ENCODE results near the gene IL17A. TPM values are rescaled to one million over a fixed set of nuclear protein-coding genes. Genes with fewer than 3 reads are reported as not detected.

The IL17A gene
- total RNA-seq, 1 experiment from 2014 or later: not detected

DNA sequence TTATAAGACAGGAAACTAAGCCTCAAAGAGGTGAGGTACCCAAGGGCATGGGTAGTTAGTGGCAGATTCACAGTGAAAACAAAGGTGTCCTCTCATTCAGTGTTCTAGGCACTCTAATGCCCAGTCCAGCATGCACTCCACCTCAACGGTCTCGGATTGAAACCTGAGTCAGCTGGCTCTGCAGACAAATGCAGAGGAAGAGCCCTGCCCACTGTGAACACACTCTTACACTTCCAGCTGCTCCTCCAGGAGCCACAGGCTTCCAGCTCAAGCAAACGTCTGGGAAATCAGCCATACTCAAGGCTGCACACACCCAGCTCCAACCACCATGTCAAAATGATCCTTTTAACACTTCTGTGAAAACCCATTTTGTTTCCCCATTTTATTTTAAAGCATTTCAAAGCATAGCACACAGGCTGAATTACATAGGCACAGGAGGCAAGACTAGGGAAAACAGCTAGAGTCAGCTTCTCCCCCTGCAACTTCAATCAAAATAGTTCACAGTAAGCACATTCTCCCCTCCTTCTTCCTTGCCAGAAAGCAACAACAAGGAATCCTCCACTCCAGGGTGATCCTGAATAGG is 3.0 kb upstream of the IL17A start:
- no peak for ATAC-seq

DNA sequence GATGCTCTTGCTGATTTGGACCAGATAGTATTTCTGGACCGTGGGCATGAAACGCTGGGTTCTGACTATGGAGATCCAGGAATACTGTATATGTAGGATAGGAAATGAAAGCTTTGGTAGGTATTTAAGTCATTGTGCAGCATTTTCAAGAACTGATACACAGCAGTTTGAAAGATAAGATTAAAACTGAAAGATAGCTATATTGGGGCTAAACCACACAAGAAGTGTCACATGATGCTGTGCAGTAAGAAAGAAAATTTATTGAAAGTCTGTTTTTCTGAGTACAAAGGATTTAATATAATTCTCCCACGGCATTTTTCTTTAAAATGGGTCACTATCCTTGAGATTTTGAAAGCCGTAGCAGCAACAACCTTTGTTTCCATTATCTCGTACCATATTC is 305 bp downstream of the IL17A start:
- no peaks in the 10 kb centered on the region for H3K36me3 ChIP-seq (ENCODE audit: low read depth, low read length)
- H3K79me2 ChIP-seq (ENCODE audit: low read length): no peaks in the 10 kb centered on the region
- no peaks in the 10 kb centered on the region for H3K9me3 ChIP-seq (ENCODE audit: low read length)
- no peak for TF ChIP-seq EZH2 (IDR thresholded peaks at IDR 0.05; ENCODE audit: low read length, unreplicated experiment)
- TF ChIP-seq, protein P1, sequence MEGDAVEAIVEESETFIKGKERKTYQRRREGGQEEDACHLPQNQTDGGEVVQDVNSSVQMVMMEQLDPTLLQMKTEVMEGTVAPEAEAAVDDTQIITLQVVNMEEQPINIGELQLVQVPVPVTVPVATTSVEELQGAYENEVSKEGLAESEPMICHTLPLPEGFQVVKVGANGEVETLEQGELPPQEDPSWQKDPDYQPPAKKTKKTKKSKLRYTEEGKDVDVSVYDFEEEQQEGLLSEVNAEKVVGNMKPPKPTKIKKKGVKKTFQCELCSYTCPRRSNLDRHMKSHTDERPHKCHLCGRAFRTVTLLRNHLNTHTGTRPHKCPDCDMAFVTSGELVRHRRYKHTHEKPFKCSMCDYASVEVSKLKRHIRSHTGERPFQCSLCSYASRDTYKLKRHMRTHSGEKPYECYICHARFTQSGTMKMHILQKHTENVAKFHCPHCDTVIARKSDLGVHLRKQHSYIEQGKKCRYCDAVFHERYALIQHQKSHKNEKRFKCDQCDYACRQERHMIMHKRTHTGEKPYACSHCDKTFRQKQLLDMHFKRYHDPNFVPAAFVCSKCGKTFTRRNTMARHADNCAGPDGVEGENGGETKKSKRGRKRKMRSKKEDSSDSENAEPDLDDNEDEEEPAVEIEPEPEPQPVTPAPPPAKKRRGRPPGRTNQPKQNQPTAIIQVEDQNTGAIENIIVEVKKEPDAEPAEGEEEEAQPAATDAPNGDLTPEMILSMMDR (conservative IDR thresholded peaks at IDR 0.05; ENCODE audit: low read depth, low read length): no peak
- no peak for TF ChIP-seq EZH2phosphoT487 (IDR thresholded peaks at IDR 0.05; ENCODE audit: borderline replicate concordance, low read length)
- H3K4me3 ChIP-seq (ENCODE audit: low read length): no peak overlapping the region
- no TSS peak for BruUV-seq (replicated peaks)
- H3K4me2 ChIP-seq (ENCODE audit: low read length): no peak overlapping the region
- H2AFZ ChIP-seq (ENCODE audit: low read length): no peak overlapping the region
- H3K9ac ChIP-seq (ENCODE audit: low read length): no peak overlapping the region
- ATAC-seq (no peak), DNase-seq (no peak)
- no peak overlapping the region for H3K27ac ChIP-seq (ENCODE audit: low read length)
- no peaks in the 10 kb centered on the region for H3K4me1 ChIP-seq (ENCODE audit: insufficient read depth, low read length)
- CTCF ChIA-PET: no interaction called here
- POLR2A ChIA-PET (ENCODE audit: unreplicated experiment): no interaction called here
- no peaks in the 10 kb centered on the region for H4K20me1 ChIP-seq (ENCODE audit: low read length)
- H3F3A ChIP-seq (ENCODE audit: low read length, unreplicated experiment): no peaks in the 10 kb centered on the region
- H3K9me2 ChIP-seq (replicated peaks; ENCODE audit: low read length): no peaks in the 10 kb centered on the region
- intact Hi-C loops (cut with micrococcal nuclease): no loop called here
- H3K27me3 ChIP-seq (ENCODE audit: low read length): peaks cover 45% of the 10 kb centered on the region

More for the DNA sequence above, 3.0 kb upstream of the IL17A start:
- no peaks in the 10 kb centered on the region for H3K79me2 ChIP-seq (ENCODE audit: low read length)
- no peak for DNase-seq
- ChIA-PET CTCF (no interaction called here), POLR2A (ENCODE audit: unreplicated experiment) (no interaction called here)
- H3K4me1 ChIP-seq (ENCODE audit: insufficient read depth, low read length): no peaks in the 10 kb centered on the region
- no peak overlapping the region for H3K4me3 ChIP-seq (ENCODE audit: low read length)
- no TSS peak for BruUV-seq (replicated peaks)
- H3K9me3 ChIP-seq (ENCODE audit: low read length): no peaks in the 10 kb centered on the region
- no peak overlapping the region for H3K4me2 ChIP-seq (ENCODE audit: low read length)
- no peak for TF ChIP-seq EZH2phosphoT487 (IDR thresholded peaks at IDR 0.05; ENCODE audit: borderline replicate concordance, low read length)
- no peak for TF ChIP-seq EZH2 (IDR thresholded peaks at IDR 0.05; ENCODE audit: low read length, unreplicated experiment)
- TF ChIP-seq, protein P1 (conservative IDR thresholded peaks at IDR 0.05; ENCODE audit: low read depth, low read length): no peak
- intact Hi-C loops (cut with micrococcal nuclease): no loop called here
- no peak overlapping the region for H3K9ac ChIP-seq (ENCODE audit: low read length)
- no peaks in the 10 kb centered on the region for H3K36me3 ChIP-seq (ENCODE audit: low read depth, low read length)
- H4K20me1 ChIP-seq (ENCODE audit: low read length): no peaks in the 10 kb centered on the region
- H3K27ac ChIP-seq (ENCODE audit: low read length): no peak overlapping the region
- no peak overlapping the region for H2AFZ ChIP-seq (ENCODE audit: low read length)
- H3K27me3 ChIP-seq (ENCODE audit: low read length): peaks cover 22% of the 10 kb centered on the region; the same call in 1 of the 2 replicates
- no peaks in the 10 kb centered on the region for H3F3A ChIP-seq (ENCODE audit: low read length, unreplicated experiment)
- no peaks in the 10 kb centered on the region for H3K9me2 ChIP-seq (replicated peaks; ENCODE audit: low read length)

DNA sequence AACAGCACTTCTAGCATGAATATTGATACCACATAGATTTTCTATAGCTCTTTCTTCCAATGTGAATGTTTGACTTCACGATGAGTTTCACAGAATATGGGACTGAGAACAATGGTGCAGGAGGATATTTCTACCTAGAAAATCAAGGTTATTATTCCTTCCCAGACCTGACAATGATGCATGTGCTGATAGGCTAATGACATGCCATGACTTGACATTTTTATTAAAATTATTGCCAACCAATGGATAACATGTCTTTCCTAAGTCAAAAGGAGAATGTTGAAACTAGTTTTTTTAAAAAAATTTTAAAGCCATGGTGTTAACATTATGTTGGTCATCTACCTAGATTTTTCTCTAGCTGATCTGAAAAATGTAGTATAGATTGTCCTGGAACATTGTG is 923 bp downstream of the IL17A start:
- Histone ChIP-seq H3K9me2 (replicated peaks; ENCODE audit: low read length) (no peaks in the 10 kb centered on the region), H3K4me3 (ENCODE audit: low read length) (no peak overlapping the region), H3K9me3 (ENCODE audit: low read length) (no peaks in the 10 kb centered on the region), H4K20me1 (ENCODE audit: low read length) (no peaks in the 10 kb centered on the region), H3K4me2 (ENCODE audit: low read length) (no peak overlapping the region), H3K9ac (ENCODE audit: low read length) (no peak overlapping the region), H3K79me2 (ENCODE audit: low read length) (no peaks in the 10 kb centered on the region), H3K36me3 (ENCODE audit: low read depth, low read length) (no peaks in the 10 kb centered on the region), H2AFZ (ENCODE audit: low read length) (no peak overlapping the region), H3K27ac (ENCODE audit: low read length) (no peak overlapping the region), H3F3A (ENCODE audit: low read length, unreplicated experiment) (no peaks in the 10 kb centered on the region), H3K4me1 (ENCODE audit: insufficient read depth, low read length) (no peaks in the 10 kb centered on the region), H3K27me3 (ENCODE audit: low read length) (peaks cover 51% of the 10 kb centered on the region)
- DNase-seq (no peak), ATAC-seq (no peak)
- ChIA-PET POLR2A (ENCODE audit: unreplicated experiment) (no interaction called here), CTCF (no interaction called here)
- TF ChIP-seq EZH2 (IDR thresholded peaks at IDR 0.05; ENCODE audit: low read length, unreplicated experiment): no peak
- no peak for TF ChIP-seq EZH2phosphoT487 (IDR thresholded peaks at IDR 0.05; ENCODE audit: borderline replicate concordance, low read length)
- TF ChIP-seq, protein P1 (conservative IDR thresholded peaks at IDR 0.05; ENCODE audit: low read depth, low read length): no peak
- intact Hi-C loops (cut with micrococcal nuclease): no loop called here
- BruUV-seq (replicated peaks): no TSS peak

Measured in PC-3 (cell line).